GM23248 (cell line): ENCODE measurements around the gene M6PR.

Experiments used
- EZH2 ChIP-seq: fragments of 200-600 bp; sonication (generic); IDR thresholded peaks from 2 replicates; pipeline ENCODE4 v1.6.1; 2018; ENCODE audit warnings: antibody characterized with exemption, mild to moderate bottlenecking; ENCODE audit not compliant: insufficient read depth, poor library complexity, severe bottlenecking
- EZH2phosphoT487 ChIP-seq: fragments of 200-600 bp; sonication (generic); IDR thresholded peaks from 2 replicates; pipeline ENCODE4 v1.6.1; 2018; ENCODE audit warnings: antibody characterized with exemption, moderate library complexity, mild to moderate bottlenecking, low read depth; ENCODE audit not compliant: insufficient read depth

DNA sequence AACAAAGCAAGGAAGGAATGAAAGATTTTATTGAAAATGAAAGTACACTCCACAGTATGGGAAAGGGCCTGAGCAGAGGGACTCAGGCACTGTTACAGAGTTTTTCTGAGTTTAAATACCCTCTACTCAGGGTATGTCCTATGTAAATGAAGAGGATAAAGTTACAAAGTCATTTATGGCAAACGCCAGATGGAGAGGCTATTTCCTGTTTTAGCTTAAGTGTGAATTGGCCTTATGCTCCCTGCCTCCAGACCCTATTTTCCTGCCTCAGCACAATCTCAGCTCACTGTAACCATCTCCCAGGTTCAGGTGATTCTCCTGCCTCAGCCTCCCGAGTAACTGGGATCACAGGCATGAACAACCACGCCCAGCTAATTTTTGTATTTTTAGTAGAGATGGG, 41.9 kb downstream of the M6PR start:
- TF ChIP-seq EZH2 (no peak), EZH2phosphoT487 (no peak)
